C4-2B (cell line): ENCODE measurements around the gene NDST4.

Source experiments
- ZFX ChIP-seq: fragments of 450-650 bp; IDR thresholded peaks from 2 replicates; pipeline ENCODE4 v1.6.1; 2017
- TF ChIP-seq, protein P1 (sequence below): fragments of 450-650 bp; conservative IDR thresholded peaks from 2 replicates; pipeline ENCODE4 v1.5.1; 2017; ENCODE audit warnings: mild to moderate bottlenecking

DNA sequence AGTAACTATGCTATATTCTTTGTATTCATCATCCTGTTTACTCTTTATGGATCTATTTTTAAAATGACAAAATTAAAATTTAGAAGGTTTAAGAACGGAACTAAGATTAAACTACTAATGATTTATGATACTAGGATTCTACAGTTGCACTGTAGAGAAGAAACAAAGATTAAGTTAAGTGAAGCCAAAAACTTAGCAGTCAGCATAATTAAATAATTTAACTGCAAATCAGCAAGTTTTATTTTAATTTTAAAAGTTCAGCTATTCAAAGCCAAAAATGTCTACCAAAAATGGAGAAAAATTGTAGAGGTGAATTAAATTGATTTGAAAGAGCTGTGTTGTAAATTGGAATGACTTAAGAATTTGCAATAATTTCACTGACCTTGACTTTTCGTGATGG lies 30.8 kb downstream of the NDST4 start:
- TF ChIP-seq, protein P1, sequence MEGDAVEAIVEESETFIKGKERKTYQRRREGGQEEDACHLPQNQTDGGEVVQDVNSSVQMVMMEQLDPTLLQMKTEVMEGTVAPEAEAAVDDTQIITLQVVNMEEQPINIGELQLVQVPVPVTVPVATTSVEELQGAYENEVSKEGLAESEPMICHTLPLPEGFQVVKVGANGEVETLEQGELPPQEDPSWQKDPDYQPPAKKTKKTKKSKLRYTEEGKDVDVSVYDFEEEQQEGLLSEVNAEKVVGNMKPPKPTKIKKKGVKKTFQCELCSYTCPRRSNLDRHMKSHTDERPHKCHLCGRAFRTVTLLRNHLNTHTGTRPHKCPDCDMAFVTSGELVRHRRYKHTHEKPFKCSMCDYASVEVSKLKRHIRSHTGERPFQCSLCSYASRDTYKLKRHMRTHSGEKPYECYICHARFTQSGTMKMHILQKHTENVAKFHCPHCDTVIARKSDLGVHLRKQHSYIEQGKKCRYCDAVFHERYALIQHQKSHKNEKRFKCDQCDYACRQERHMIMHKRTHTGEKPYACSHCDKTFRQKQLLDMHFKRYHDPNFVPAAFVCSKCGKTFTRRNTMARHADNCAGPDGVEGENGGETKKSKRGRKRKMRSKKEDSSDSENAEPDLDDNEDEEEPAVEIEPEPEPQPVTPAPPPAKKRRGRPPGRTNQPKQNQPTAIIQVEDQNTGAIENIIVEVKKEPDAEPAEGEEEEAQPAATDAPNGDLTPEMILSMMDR = no peak
- TF ChIP-seq ZFX = no peak
